ENCODE measurements around the gene MIS18BP1.
"Not testable (repeated sequence)": the region's sequence is repeated elsewhere in the genome, so short reads cannot be mapped to it uniquely, and the experiment has no call there.

Gene MIS18BP1

GRCh38 chr14:45253070-45253753, at the start of gene MIS18BP1:
Gene MIS18BP1 (minus strand): TSS chr14:45253202. CDS start chr14:45247286, 5,916 bp downstream.
- peak within 1 kb of the TSS; percentile 80 for H3K4me3 ChIP-seq (ENCODE audit: low read depth, low read length)
- DNase-seq (ENCODE audit: low read depth, low spot score), result peak; percentile 98
- peak; percentile 75 for TF ChIP-seq CTCF (IDR thresholded peaks at IDR 0.05; ENCODE audit: low read depth, low read length)
- in situ Hi-C loops (cut with HindIII; ENCODE audit: low sequenced_read_pairs), result no loop called here

GRCh38 chr14:45298423-45299117, 45.6 kb upstream of the MIS18BP1 start:
- in situ Hi-C loops (cut with HindIII; ENCODE audit: low sequenced_read_pairs), result no loop called here
- no peak for DNase-seq (ENCODE audit: low read depth, low spot score)
- TF ChIP-seq CTCF (IDR thresholded peaks at IDR 0.05; ENCODE audit: low read depth, low read length), result no peak

DNA sequence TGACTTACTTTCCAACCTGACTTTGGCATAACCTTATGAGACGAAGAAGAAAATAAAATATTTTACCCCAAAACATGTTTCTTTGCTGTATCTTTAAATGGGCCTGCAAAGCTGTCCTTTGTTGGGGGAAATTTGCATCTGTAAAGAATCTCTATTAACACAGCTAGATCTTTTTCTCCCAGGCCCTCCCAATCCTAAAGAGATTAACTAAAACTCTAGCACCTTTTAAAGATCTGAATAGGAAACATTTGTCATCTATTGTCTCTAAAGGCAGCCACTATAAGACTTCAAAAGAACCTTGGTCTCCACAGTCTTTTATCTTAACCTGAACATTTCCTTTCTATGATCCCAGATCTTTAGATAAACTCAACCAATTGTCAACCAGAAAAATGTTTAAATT, 41.8 kb upstream of the MIS18BP1 start:
- H3K4me3 ChIP-seq (ENCODE audit: low read depth, low read length); DNase-seq (ENCODE audit: low read depth, low spot score); in situ Hi-C loops (cut with HindIII; ENCODE audit: low sequenced_read_pairs): not testable (repeated sequence)

More at GRCh38 chr14:45298423-45299117, 45.6 kb upstream of the MIS18BP1 start:
- H3K4me3 ChIP-seq (ENCODE audit: low read depth, low read length), result no peak overlapping the region

DNA sequence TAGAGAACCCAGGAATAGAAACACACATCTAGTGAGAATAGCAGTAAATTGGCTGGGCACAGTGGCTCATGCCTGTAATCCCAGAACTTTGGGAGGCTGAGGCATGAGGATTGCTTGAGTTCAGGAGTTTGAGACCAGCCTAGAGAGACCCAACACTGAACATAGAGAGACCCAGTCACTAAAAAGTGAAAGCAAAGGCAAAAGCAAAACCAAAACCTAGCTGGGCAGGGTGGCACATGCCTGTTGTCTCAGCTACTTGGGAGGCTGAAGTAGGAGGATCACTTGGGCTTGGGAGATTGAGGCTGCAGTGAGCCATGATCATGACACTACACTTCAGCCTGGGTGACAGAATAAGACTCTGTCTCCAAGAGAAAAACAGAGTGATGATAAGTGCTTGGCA, 37.5 kb upstream of the MIS18BP1 start:
- in situ Hi-C loops (cut with HindIII; ENCODE audit: low sequenced_read_pairs), result no loop called here
- TF ChIP-seq CTCF (IDR thresholded peaks at IDR 0.05; ENCODE audit: low read depth, low read length), result no peak
- no peak for DNase-seq (ENCODE audit: low read depth, low spot score)
- H3K4me3 ChIP-seq (ENCODE audit: low read depth, low read length), result no peak overlapping the region

GRCh38 chr14:45287610-45288009, 34.6 kb upstream of the MIS18BP1 start:
- no peak for TF ChIP-seq CTCF (IDR thresholded peaks at IDR 0.05; ENCODE audit: low read depth, low read length)
- no peak overlapping the region for H3K4me3 ChIP-seq (ENCODE audit: low read depth, low read length)
- in situ Hi-C loops (cut with HindIII; ENCODE audit: low sequenced_read_pairs), result no loop called here
- DNase-seq (ENCODE audit: low read depth, low spot score), result no peak

DNA sequence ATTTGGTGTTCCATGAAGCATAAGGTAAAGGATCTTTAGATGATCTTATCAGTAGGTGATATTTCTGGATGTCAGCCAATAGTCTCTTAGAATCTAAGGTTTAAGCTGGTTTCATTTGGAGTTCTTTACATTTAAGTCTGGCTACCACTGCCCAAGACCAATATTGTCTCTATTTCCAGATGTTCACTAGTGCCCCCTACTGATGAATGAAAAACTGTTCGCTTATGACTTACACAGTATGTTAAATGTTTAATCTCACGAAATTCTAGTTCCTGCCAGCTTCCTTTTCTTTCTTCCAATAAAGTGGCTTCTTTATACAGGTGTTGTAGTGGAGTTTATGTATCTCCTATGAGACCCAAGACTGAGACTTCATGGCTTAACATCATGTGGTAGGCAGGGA, 31.8 kb upstream of the MIS18BP1 start:
- in situ Hi-C loops (cut with HindIII; ENCODE audit: low sequenced_read_pairs), result no loop called here

GRCh38 chr14:45281731-45282400, 28.9 kb upstream of the MIS18BP1 start:
- H3K4me3 ChIP-seq (ENCODE audit: low read depth, low read length); in situ Hi-C loops (cut with HindIII; ENCODE audit: low sequenced_read_pairs); DNase-seq (ENCODE audit: low read depth, low spot score): not testable (repeated sequence)

More for the DNA sequence above, 31.8 kb upstream of the MIS18BP1 start:
- H3K4me3 ChIP-seq (ENCODE audit: low read depth, low read length), result no peak overlapping the region
- no peak for DNase-seq (ENCODE audit: low read depth, low spot score)
- TF ChIP-seq CTCF (IDR thresholded peaks at IDR 0.05; ENCODE audit: low read depth, low read length), result no peak

All from astrocyte of the spinal cord (primary cell).